MG63 (cell line): Measurements from ENCODE around the gene LIPN. TPM values are rescaled to one million over a fixed set of nuclear protein-coding genes. Genes with fewer than 3 reads are reported as not detected.
"Not testable (repeated sequence)": the region's sequence is repeated elsewhere in the genome, so short reads cannot be mapped to it uniquely, and the experiment has no call there.

ENCODE experiments used
- DNase-seq: peaks from one replicate; pipeline ENCODE4 v3.0.0-alpha.2; 2020
- H3K27me3 ChIP-seq: fragments of 250-450 bp; sonication (Bioruptor Pico); 2 replicates; pipeline ENCODE4 v1.5.1; 2020; ENCODE audit warnings: mild to moderate bottlenecking, moderate library complexity
- H3K36me3 ChIP-seq: fragments of 250-450 bp; sonication (Bioruptor Pico); 2 replicates; pipeline ENCODE4 v1.5.1; 2020; ENCODE audit warnings: mild to moderate bottlenecking, moderate library complexity
- H3K4me3 ChIP-seq: fragments of 250-450 bp; sonication (Bioruptor Pico); 2 replicates; pipeline ENCODE4 v1.5.1; 2020; ENCODE audit warnings: mild to moderate bottlenecking, moderate library complexity
- H3K9me3 ChIP-seq: fragments of 250-450 bp; sonication (Bioruptor Pico); 2 replicates; pipeline ENCODE4 v1.5.1; 2020; ENCODE audit warnings: mild to moderate bottlenecking, moderate library complexity
- total RNA-seq: library from RNA; depleted of rRNA; stranded (reverse); fragments of >200 nt; shearing (Covaris generic); gene quantifications from 2 replicates; pipeline ENCODE4 v1.2.3, GENCODE V29; 2014; ENCODE audit warnings: low replicate concordance; rRNA removed

LIPN gene, protein sequence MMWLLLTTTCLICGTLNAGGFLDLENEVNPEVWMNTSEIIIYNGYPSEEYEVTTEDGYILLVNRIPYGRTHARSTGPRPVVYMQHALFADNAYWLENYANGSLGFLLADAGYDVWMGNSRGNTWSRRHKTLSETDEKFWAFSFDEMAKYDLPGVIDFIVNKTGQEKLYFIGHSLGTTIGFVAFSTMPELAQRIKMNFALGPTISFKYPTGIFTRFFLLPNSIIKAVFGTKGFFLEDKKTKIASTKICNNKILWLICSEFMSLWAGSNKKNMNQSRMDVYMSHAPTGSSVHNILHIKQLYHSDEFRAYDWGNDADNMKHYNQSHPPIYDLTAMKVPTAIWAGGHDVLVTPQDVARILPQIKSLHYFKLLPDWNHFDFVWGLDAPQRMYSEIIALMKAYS
- total RNA-seq, result 0.10 TPM in 1 of 2 replicates, not detected in the other

DNA sequence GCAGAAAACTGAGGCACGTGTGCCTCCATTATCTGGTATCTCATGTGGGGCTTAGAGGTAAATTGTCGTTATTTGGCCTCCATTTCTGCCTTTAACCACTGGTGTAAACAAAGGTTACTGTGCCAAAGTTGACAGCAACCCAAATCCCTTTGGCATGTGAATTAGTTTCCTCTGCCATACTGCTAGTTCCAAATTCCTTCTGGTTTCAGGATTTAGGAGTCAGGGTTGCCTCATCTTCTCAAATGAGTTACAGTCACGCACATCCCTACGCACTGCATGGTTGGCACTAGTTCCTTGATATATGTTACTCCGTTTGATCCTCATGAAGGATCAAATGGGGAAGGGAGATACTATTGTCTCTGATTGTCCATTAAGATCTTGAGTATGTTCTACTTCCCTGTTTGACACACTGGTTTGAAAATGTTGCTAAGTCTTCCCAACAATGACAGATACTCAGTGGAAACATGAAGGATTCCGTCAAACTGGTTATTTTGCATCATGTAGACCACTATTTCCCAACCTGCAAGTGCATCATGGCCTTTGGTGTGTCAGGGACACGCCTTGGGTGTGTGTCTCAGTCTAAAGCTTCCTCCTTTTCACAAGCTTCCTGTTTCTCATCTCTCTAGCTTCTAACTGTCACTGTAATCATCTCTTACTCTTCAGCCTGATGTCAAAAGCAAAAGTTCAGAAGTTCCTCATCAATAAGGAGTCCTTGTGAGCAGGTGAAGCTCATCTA, at the start of gene LIPN:
LIPN (plus strand) TSS at position 655 of the 736 bp plus-strand sequence. CDS start 1,386 bp downstream, outside the sequence.
- Histone ChIP-seq H3K36me3 (no peaks in the 10 kb centered on the region), H3K4me3 (no peak within 1 kb of the TSS), H3K27me3 (no peaks in the 10 kb centered on the region), H3K9me3 (no peaks in the 10 kb centered on the region)
- peak; percentile 63 for DNase-seq

DNA sequence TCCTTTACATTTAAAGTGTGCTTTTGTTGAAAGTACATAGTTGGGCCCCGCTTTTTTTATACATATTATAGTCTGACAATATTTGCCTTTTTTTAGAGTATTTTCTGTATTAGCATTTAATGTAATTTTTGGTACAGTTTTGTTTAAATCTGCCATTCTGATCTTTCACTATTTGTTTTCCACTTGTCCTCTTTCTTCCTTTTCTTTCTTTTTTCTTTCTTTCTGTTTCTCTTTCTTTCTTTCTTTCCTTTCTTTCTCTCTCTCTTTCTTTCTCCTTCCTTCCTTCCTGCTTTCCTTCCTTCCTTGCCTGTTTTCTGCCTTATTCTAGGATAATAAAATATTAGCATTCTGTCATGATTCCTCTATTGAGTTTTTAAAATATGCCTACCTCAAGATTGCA, 44.3 kb upstream of the LIPN start:
- no peak overlapping the region for H3K4me3 ChIP-seq
- no peaks in the 10 kb centered on the region for H3K36me3 ChIP-seq
- DNase-seq, result no peak
- H3K27me3 ChIP-seq, result no peaks in the 10 kb centered on the region
- no peaks in the 10 kb centered on the region for H3K9me3 ChIP-seq

DNA sequence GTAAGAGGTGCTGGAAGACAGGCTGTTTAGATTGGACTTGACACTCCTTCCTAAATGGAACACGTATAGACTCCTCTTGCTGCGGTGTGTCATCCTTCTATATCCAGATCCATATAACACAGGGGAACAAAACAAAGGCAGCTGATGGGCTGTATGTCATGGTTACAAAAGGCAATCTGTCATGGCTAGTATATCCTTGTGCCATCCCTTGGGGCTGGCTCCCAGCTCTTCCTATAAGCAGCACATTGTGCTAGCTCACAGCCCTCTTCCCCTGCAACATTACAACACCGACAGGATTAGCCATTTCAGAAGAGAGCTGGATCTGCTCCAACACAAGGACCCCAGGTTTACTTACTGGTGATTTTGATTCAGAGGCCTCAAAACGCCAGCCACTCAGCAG, 38.4 kb upstream of the LIPN start:
- no peak overlapping the region for H3K4me3 ChIP-seq
- no peaks in the 10 kb centered on the region for H3K27me3 ChIP-seq
- H3K9me3 ChIP-seq, result no peaks in the 10 kb centered on the region
- H3K36me3 ChIP-seq, result no peaks in the 10 kb centered on the region
- DNase-seq, result no peak

DNA sequence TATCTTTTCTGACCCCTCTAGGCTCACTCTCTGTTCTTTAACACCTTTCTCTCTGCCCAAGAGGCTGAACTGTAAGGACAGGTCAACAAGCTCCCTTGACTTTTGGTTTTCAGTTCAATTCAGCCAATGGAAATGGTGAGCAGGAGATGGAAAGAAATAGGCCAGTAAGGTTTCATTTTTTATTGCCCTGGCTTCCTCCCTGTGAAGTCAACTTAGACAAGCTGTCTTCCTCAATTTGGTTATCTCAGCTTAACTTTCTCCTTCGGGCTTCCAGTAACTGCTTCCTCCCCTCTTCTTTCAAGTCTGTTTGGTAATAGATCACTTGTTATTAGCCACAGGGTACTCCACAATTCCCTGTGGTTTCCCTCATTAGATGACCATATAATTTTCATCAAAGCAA, 34.0 kb upstream of the LIPN start:
- H3K36me3 ChIP-seq, result no peaks in the 10 kb centered on the region
- H3K27me3 ChIP-seq, result no peaks in the 10 kb centered on the region
- no peak for DNase-seq
- no peaks in the 10 kb centered on the region for H3K9me3 ChIP-seq
- H3K4me3 ChIP-seq, result no peak overlapping the region

DNA sequence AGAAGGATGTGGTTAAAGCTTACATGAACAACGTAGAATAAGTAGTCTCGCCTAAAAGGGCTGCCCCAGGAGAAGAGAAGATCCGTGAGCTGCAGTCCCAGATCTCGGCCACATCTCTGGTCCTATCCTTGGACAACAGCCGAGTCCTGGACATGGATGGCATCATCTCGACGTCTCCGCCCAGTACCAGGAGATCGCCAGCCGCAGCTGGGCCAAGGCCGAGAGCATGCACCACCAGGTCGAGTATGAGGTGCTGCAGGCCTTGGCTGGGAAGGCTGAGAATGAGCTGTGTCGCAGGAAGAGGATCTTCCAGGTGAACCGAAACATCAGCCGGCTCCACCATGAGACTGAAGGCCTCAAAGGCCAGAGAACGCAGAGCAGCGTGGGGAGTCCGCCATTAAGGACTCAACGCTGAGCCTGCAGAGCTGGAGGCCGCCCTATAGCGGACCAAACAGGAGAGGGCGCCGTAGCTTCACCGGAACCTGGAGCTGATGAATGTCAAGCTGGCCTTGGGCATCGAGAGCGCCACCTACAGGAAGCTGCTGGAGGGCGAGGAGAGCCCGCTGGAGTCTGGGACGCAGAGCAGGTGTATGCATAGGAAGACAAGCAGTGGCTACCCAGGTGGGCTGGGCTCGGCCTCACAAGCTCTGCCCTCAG, 31.6 kb upstream of the LIPN start:
- DNase-seq, result peak; percentile 7
- no peaks in the 10 kb centered on the region for H3K36me3 ChIP-seq
- no peaks in the 10 kb centered on the region for H3K9me3 ChIP-seq
- no peak overlapping the region for H3K4me3 ChIP-seq
- H3K27me3 ChIP-seq, result no peaks in the 10 kb centered on the region

DNA sequence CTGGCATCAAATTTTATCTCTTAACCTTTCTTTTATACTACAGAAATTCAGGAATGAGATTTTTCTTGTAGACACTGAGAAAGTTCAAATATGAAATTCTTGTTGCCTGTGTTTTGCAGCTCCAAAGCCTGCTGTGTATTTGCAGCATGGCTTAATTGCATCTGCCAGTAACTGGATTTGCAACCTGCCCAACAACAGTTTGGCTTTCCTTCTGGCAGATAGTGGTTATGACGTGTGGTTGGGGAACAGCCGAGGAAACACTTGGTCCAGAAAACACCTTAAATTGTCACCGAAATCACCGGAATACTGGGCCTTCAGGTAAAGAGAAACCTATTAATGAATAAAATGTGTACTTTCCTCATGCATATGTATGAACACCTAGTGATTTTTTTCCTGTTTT, 29.0 kb upstream of the LIPN start:
- Histone ChIP-seq H3K36me3 (no peaks in the 10 kb centered on the region), H3K4me3 (no peak overlapping the region), H3K9me3 (no peaks in the 10 kb centered on the region), H3K27me3 (no peaks in the 10 kb centered on the region)
- DNase-seq, result no peak

DNA sequence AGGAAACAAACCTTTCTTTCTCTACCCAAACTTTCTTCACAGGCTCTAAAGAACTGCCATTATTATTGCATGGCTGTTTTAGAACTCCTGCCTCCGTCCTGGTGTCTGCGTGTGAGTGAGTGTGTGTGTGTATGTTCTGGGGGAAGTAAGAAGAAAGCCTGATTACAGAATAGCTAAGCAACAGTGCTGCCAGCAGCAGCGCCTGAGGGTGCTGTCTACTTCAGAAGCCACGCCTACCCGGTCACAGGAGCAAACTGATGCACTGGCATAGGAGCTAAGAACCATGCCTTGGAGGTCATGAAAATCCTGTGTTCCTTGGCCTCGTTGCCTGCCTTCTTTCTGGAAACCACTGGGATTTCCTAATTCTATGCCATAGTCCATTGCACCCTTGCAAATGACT, 28.5 kb upstream of the LIPN start:
- Histone ChIP-seq H3K9me3 (no peaks in the 10 kb centered on the region), H3K4me3 (no peak overlapping the region), H3K27me3 (no peaks in the 10 kb centered on the region), H3K36me3 (no peaks in the 10 kb centered on the region)
- no peak for DNase-seq

DNA sequence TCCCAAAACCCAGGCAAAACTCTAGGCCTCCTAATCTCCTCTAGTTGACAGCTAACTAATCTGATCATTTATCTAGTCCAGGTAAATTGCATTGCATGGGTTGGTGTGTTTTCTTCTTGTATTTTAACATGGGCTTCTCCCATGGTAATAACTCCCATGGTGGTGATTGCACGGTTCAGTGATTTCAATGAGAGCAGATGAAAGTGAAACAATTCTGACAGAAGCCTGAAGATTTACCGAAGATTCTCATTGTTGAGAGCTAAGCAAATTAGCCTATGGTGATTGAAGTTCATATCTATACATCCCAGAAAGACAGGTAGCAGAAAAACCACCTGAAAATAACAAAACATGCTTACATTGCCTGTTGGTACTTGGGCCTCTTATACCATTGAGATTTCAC, 26.6 kb upstream of the LIPN start:
- no peak overlapping the region for H3K4me3 ChIP-seq
- H3K36me3 ChIP-seq, result no peaks in the 10 kb centered on the region
- DNase-seq, result no peak

DNA sequence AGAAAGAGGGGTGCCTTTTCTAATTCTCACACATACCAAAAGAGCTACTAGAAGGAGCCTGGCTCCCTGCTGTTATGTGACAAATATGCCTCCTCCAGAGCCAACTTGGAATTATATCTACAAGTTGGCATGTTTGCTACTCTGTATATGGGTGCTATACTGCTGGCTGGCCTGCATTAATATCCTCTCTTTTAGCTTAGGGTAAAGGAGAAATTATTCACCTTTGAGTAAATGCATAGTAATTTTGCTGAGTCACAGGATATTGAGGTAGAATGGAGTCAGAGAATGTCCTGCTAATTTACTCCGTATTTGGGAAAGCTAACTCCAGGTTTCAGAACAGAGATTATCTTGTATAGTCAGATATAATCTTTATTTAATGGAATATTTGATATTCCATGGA, 24.2 kb upstream of the LIPN start:
- Histone ChIP-seq H3K36me3 (no peaks in the 10 kb centered on the region), H3K27me3 (no peaks in the 10 kb centered on the region), H3K9me3 (no peaks in the 10 kb centered on the region), H3K4me3 (no peak overlapping the region)
- DNase-seq, result peak; percentile 84

More for the DNA sequence above, 26.6 kb upstream of the LIPN start:
- Histone ChIP-seq H3K9me3 (no peaks in the 10 kb centered on the region), H3K27me3 (no peaks in the 10 kb centered on the region)

DNA sequence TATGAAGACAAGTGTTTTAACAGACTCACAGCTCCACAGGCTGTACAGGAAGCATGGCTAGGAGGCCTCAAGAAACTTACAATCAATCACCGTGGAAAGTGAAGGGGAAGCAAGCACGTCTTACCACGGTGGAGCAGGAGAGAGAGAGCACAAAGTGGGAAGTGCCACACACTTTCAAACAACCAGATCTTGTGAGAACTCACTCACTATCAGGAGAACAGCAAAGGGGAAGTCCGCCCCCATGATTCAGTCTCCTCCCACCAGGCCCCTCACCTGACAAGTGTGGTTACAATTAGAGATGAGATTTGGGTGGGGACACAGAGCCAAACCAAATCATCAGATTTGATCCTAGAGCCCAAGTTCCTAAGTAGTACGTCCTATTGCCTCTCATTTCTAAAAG, 17.9 kb upstream of the LIPN start:
- H3K36me3 ChIP-seq, H3K4me3 ChIP-seq, DNase-seq, H3K27me3 ChIP-seq: not testable (repeated sequence)
- peaks cover 18% of the 10 kb centered on the region for H3K9me3 ChIP-seq

DNA sequence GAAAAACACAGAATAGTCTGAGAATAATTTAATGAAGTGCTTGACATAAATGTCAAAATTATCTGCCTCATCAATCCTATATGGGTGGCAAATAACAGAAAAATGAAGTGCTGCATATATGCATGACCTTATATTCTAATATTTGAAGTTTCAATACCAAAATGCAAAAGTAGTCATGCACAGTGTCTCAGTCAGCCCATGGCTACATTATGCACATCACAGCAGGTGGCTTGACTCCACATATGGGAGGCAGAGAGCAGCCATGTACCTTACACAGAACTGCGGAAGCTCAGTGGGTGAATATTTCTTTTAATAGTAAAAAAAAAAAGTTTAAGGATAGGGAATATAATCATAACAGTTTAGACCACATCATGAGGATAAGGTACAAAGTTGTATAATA, 17.4 kb upstream of the LIPN start:
- no peak for DNase-seq
- Histone ChIP-seq H3K9me3 (peaks cover 18% of the 10 kb centered on the region), H3K4me3 (no peak overlapping the region), H3K36me3 (no peaks in the 10 kb centered on the region), H3K27me3 (no peaks in the 10 kb centered on the region)

DNA sequence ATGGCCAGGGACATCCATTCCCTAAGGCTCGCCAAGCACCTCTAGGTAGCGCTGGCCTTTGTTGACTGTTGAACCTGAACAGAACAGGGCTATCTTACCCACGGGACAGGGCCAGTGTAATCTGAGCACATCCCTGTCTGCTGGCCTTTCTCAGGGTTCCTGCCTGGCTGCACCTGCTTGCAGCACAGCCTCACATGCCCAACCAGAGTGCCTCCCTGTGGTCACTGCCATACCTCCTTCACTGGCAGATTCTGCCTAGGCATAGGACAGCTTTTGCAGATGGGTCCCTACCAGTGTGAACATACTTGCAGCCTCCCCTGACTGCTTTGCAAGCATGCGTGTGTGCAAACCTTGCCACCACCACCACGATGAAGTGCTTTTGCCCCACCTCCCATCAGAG, 15.8 kb upstream of the LIPN start:
- Histone ChIP-seq H3K9me3 (peaks cover 20% of the 10 kb centered on the region), H3K27me3 (no peaks in the 10 kb centered on the region), H3K4me3 (no peak overlapping the region), H3K36me3 (no peaks in the 10 kb centered on the region)
- no peak for DNase-seq

DNA sequence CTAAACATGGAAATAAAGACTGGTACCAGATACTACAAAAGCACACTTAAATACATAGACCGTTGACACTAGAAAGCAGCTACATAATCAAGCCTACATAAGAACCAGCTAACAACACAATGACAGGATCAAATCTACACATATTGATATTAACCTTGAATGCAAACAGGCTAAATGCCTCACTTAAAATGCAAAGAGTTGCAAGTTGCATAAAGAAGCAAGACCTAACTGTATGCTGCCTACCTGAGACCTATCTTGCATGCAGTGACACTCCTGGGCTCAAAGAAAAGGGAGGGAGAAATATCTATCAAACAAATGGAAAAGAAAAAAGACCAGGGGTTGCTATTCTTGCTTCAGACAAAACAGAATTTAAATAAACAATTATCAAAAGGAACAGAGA, 14.2 kb upstream of the LIPN start:
- Histone ChIP-seq H3K27me3 (no peaks in the 10 kb centered on the region), H3K9me3 (peaks cover 29% of the 10 kb centered on the region), H3K36me3 (no peaks in the 10 kb centered on the region), H3K4me3 (no peak overlapping the region)
- DNase-seq, result no peak

DNA sequence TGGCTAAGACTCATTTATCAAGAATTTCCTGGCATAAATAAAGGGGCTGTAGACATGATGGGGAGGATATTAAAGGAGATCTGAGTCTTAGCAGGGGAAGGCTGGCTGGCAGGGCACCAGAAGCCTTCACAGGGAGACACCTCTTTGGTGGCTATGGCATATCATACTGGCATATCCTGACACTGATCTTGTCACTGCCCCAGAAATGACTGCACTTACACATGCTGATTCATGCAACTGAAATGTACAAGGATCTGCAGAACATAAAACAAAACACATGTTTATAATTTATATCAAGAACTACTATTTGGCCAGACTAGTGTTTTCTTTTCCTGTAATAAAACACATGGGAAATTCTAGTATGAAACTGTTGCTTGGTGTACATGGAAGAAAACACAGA, 5.5 kb upstream of the LIPN start:
- Histone ChIP-seq H3K4me3 (no peak overlapping the region), H3K27me3 (no peaks in the 10 kb centered on the region), H3K36me3 (no peaks in the 10 kb centered on the region), H3K9me3 (peaks cover 6% of the 10 kb centered on the region)
- DNase-seq, result peak; percentile 59

DNA sequence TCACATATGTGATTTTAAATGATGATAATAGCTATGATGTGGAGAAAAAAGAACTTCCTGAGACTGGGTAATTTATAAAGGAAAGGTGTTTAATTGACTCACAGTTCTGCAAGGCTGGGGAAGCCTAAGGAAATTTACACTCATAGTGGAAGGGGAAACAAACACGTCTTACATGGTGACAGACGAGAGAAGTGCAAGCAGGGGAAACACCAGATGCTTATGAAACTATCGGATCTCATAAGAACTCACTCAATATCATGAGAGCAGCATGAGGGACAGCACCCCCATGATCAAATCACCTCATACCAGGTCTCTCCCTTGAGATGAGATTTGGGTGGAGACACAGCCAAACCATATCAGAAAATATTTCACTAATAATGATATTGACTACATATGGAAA, 4.1 kb upstream of the LIPN start:
- Histone ChIP-seq H3K27me3 (no peaks in the 10 kb centered on the region), H3K9me3 (no peaks in the 10 kb centered on the region), H3K4me3 (no peak overlapping the region), H3K36me3 (no peaks in the 10 kb centered on the region)
- no peak for DNase-seq

DNA sequence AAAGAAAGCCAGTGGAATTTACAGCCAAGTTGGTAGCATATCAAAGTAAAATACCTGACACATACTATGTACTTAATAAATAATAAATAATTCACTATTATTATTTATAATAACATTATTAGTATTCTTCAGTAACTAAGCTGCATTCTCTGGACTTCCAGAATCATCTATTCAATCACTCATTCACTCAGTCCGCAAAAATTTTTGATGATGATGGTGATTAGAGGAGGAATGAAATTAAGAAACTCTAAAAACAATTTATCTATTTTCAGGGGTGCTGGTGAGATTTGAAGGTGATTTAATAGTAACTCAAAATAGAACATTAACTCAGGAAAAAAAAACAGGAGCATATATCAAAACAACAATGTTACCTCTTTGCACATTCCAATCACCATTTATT, 3.2 kb upstream of the LIPN start:
- Histone ChIP-seq H3K36me3 (no peaks in the 10 kb centered on the region), H3K4me3 (no peak overlapping the region), H3K27me3 (no peaks in the 10 kb centered on the region), H3K9me3 (no peaks in the 10 kb centered on the region)
- DNase-seq, result no peak

DNA sequence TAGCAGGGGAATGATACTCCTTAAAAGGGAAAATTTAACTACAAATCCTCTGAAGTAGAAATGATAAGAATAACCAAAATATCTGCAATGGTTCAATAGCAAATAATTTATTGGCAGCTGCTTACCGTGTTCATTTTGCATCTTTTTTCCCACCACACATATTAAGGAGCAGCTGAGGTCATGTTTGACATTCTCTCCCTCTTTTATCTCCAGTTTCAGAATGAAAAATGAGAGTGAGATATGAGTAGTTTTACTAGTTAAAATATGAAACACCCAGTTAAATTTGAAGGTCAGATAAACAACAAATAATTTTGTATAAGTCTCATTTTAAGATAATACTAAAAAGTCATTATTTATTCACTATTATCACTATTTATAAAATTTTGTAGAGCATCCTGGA, 3.1 kb downstream of the LIPN start:
- Histone ChIP-seq H3K9me3 (no peaks in the 10 kb centered on the region), H3K36me3 (no peaks in the 10 kb centered on the region), H3K4me3 (no peak overlapping the region), H3K27me3 (no peaks in the 10 kb centered on the region)
- DNase-seq, result no peak
